NCI-H460 (cell line): ENCODE measurements around the gene MGRN1. TPM values are rescaled to one million over a fixed set of nuclear protein-coding genes. Genes with fewer than 3 reads are reported as not detected.

Experiments used
- DNase-seq: peaks from one replicate; pipeline ENCODE4 v3.0.0-alpha.2; 2016; ENCODE audit warnings: low read depth; ENCODE audit errors: extremely low read depth
- total RNA-seq: library from RNA; depleted of rRNA; stranded (reverse); fragments of >200 nt; shearing (Covaris generic); gene quantifications from 2 replicates; pipeline ENCODE4 v1.2.3, GENCODE V29; 2014

The MGRN1 gene
- total RNA-seq, 1 experiment from 2014 or later, result 13.6 TPM

DNA sequence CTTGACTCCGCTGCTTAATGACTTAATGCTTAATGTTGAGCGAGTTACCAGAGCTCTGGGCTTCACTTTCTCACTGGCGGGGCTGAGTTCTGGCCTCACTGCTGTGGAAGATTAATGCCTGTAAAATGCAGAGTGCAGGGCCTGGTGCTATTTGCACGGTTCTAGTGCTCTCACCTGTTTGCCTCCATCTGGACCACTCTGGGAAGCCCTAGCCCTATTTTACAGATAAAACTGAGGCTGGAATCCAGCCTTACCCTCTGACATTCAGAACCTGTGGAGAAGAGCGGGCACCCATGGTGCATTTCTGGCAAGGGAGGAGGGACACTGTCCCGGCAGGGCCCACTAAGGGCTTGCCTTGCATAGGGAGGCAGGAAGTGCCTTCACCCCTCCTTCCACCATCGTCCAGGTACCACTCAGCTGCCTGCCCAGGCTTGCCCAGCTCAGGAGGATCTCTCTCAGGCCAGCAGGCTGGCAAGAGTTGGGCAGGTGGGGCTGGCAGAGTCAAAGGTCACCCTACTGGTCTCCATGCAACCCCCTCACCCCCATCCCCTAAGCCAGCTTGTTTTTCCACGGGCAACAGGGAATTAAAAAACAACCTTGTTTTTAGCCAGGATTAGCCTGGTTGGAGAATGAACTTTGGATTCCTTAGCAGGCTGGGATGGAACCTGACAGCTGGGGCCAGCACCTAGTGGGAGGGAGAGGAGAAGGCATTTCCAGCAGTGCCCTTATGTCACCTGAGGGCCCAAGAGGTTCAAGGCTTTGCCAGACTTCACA, 5.8 kb upstream of the MGRN1 start:
- no peak for DNase-seq

DNA sequence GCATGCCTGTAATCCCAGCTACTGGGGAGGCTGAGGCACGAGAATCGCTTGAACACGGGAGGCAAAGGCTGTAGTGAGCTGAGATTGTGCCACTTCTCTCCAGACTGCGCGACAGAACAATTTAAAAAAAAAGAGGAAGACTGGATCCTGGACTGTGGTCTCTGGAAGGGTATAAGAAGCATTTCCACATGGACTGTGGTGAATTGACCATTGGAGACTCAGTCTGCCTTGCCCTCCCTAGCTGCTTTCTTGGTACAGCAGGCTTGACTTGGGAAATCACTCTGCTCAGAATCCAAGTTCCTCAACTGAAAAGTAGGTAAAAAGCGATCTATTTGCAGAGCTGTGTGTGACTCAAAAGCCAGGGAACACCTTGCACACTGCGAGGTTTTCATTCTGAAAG, 1.0 kb upstream of the MGRN1 start:
- no peak for DNase-seq

DNA sequence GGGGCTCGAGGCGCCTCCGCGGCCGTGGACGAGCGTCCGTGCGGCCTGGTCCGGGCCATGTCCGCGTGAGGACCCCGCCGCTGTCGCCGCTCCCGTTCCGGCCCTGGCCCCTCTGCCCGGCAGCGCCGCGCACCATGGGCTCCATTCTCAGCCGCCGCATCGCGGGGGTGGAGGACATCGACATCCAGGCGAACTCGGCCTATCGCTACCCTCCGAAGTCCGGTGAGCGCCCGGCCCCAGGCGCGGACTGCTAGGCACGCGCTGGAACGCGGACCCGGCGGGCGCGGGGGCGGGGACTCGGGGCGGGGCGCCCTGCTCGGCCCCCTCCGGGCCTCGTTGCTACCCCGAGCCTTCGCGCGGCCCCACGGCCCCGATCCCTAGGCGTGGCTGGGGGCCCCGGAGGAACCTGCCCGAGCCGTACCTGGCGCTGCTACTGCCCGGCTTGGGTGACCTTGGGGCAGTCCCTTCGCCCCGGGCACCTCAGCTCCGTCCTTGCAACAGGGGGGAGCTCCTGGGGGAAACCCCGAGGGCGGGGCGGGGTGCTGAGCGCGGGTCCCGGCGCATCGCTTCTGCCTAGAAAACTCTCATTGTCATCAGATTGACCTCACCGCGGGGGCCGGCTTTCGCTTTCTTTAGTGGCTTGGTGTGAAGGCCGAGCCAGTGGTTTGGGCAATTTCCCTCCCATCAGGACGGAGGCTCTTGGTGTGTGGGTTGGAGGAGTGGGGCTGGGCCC, 367 bp downstream of the MGRN1 start:
- no peak for DNase-seq

DNA sequence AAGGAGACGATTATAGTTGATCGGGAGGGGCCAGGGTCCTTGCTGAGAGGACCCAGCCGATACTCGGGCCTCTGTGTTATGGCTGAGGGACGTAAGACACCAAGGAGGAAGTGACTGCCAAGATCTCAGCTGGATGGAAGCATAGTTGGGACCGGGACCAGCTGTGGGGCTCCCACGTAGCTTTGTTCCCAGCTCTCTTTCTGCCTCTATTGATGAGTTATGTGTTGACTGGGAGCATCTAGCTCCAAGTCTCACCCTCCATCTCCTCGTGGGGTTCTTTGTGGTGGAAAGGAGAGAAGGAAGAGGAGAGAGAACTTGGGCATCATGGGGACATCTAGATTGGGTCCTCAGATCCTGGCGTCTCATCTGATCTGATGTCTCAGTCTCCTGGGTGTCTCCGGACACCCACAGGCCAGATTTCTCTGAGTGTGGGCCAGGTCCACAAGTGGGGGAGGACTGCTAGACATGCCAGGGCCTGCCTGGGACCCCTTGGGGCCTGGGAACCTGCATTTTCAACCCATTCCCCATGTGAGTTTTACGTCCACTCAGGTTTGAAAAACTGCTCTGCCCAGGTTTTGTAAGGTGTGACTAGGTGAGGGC, 1.0 kb downstream of the MGRN1 start:
- DNase-seq, result no peak

DNA sequence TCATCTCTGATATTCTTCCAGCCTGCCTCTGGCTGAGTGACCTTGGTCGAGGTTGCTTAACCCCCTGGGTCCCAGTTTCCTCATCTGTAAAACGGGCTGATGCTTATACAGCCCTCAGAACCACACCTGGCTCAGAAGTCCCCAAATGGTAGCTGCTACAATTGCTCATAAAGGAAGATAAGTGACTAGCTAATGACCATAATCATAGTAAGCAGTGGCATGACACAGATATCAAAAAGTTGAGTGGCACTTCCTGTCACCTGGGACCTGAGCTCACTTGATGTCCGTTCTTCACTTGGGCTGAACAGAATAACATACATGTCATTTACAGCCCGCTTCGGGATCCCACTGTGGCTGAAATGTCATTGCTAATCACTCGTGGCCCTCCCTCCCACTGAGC, 1.8 kb downstream of the MGRN1 start:
- DNase-seq, result no peak

DNA sequence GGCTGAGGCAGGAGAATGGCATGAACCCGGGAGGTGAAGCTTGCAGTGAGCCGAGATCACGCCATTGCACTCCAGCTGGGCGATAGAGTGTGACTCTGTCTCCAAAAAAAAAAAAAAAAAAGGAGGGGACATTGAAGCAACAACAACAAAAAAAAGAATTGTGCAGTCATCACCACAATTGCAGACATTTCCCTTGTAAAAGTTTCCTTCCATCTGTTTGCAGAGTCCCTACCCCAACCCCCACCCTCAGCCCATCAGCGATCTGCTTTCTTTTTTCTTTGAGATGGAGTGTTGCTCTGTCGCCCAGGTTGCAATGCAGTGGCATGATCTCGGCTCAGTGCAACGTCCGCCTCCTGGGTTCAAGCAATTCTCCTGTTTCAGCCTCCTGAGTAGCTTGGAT, 3.7 kb downstream of the MGRN1 start:
- DNase-seq, result no peak

DNA sequence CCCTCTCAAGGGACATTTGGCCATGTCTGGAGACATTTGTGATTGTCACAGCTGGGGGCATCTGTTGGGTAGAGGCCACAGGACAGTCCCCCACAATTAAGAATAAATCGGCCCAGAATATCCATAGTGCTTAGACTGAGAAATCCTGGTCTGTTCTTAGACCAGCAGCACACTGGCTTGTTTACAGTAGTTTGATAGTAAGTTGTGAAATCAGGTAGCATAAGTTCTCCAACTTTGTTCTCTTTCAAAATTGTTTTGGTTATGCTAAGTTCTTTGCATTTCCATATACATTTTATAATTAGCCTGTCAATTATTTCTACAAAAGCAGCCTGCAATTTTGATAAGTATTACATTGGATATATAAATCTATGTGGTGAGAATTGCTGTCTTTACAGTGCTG, 6.8 kb downstream of the MGRN1 start:
- no peak for DNase-seq

DNA sequence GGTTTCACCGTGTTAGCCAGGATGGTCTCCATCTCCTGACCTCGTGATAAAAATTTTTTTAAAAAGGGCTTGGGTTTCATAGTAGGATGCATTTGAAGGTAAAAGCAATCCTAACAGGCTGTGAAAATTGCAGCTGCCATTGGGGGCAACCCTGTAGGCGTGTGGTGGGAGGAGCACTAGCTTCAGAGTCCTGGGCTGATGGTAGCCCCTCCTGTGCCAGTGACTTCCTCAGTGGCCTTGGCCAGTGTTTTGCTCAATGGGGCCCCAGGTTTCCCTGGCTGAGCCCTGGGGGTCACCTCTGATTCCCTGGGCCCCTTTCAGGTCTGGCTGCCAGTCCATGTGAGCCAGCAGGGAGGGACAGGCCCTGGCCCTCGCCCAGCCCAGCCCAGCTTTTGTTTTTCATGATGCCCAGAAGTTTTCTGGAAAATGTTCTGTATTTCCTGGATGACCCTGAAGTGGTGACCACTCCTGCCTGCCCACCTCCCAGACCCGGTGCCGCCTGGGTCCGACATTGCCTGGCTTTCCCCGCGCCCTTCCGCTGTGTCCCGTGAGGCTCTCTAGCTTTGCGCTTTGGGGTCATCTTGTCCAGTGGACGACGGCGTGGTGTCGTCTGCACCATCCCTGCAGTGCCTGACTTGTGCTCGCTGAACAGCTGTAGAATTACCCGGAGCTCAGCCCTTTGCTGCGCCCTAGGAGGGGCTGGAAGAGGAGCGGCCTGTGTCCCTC, 9.4 kb downstream of the MGRN1 start:
- DNase-seq, result no peak

DNA sequence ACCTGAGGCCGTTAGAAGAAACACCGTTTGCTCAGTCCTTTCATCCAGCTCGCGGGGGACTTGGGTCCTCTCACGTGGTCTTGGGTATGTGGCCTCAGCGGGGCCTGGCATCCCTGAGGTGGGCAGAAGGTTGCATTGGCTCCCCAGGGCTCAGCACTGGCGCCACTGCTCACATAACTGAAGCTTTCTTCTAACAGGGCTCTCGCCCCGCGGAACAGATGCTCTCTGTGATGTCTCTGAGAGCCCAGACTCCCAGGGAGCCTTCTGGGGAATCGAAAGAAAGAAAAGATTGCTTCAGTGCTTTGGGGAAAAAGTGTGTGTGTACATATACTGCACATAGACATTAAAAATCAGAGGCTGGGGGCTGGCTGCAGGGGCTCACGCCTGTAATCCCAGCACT, 10.1 kb downstream of the MGRN1 start:
- DNase-seq, result no peak

DNA sequence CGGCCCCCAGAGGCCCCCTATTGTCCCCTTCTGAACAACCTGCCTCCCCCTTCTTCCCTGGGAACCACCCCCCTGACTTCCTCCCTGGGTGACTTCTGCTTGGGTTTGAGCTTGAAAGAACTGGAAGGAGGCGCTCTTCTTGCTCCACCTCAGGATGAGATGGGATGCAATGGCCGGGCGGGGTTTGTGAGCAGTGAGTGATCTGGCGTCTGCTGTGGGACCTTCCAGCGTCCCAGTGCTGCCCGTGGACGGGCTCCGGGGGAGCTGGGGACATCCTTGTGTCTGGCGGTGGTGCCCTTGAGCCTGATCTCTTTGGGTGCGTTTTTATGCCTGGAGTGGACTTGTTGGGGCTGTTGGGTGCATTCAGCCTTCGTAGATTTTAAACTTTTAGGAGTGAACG, 11.6 kb downstream of the MGRN1 start:
- no peak for DNase-seq

DNA sequence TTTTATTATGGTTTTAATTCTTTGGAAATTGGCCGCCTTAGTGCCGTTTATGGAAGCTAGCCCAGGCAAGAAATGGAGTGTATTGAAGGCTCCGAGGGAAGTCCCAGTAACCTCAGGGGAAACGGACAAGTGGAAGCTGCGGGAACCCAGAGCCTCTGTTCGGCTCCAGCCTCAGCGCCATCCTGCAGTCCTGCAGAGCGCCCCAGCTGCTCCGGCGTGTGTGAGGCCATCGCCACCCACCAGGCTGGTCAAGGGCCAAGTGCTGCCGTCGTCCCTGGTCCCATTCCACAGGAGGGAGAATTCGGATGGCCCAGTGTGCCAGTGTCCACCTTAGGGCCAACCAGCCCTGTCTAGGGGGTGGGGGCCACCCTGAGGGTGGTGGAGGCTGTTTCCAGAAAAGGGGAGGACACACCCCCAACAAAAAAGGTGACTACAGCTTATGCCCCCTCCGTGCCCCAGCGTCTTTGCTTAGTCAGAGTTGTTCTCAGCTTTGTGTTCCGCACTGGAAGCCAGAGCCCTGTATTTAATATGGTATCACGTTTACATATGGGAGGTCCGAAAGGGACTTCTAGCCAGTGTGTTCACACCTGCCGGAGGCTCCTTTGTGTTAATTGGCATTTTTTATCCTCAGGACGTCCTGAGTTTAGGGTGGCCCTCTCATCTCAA, 13.0 kb downstream of the MGRN1 start:
- no peak for DNase-seq

DNA sequence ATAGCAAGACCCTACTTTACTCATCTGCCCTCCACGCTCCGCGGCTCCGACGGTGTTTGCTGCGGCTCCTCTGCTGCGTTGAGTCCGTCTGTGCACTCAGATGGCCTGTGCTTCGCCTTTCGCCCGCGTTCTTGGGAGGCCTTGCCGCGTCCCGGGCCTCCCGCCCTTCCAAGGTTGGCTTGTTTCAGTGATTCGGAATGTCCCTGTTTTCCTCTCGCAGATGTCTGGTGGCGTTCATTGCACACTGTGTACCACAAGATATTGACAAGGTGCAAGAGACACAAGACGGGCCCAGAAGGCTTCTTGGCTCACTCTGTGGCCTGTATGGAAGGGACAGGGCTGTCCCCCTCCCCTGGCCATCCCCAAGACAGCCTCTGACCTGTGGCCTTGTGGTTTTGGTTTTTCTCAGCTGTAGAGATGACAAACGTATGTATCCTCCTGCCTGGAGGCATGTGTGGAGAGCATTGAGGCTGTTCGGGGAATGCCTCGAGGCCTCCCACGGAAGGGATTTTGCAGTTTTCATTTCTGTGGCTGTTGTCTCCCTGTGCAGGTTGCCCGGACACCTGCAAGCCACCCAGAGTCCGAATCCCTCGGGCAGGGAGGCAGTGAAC, 15.4 kb downstream of the MGRN1 start:
- no peak for DNase-seq

DNA sequence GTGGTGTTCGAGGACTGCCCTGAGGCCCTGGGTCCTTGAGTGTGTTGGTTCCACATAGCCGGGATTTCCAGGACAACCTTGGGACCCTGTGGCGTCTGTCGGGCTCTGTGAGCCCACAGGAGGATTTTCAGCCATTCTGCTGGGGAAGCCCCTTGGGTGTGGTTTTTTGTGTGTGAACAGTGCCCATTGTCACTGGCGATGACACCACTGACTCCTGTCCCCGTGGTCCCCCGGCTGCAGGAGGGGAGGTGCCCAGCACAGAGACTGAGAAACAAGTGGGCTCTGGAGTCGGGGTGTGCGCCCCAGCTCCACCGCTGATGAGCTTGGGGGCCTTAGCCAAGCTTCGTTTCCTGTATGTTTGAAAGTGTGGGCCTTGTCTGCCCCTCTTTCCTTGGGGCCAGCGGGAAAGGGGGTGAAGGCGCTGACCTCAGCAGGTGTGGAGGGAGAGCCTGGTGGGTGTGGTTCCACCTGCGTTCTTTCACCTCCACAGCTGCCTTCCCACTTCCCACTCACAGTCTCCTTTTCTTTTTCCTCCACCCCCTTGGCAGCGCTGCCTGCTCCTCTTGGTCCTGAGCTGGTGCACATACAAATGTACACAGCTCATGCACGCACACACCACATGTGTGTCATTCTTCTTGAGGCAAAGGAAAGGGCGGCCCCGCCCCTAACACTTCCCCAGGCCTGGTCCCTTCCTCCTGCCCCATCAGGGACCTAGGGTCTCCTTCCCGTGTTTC, 16.1 kb downstream of the MGRN1 start:
- DNase-seq, result no peak

DNA sequence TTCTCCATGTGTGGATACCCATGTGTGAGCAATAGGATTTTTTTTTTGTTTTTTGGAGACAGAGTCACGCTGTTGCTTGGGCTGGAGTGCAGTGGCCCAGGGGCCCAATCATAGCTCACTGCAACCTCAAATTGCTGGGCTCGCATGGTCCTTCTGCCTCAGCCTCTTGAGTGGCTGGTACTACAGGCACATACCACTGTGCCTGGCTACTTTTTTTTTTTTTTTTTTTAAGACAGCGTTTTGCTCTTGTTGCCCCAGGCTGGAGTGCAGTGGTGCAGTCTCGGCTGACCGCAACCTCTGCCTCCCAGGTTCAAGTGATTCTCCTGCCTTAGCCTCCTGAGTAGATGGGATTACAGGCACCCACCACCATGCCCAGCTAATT, 16.7 kb downstream of the MGRN1 start:
- DNase-seq, result no peak

DNA sequence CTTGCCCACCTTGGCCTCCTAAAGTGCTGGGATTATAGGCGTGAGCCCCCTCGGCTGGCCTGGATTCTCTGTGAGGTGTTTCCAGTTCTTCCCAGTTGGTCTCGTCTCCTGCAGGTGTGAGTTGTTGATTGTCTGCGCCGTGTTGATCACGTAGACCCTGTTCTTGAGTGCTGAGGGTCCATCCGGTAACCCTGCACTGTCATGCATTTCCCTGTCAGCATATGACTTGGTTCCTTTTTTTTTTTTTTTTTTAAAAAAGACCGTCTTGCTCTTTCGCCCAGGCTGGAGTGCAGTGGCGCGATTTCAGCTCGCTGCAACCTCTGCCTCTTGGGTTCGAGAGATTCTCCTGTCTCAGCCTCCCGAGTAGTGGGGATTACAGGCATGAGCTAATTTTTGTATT, 17.3 kb downstream of the MGRN1 start:
- DNase-seq, result no peak

DNA sequence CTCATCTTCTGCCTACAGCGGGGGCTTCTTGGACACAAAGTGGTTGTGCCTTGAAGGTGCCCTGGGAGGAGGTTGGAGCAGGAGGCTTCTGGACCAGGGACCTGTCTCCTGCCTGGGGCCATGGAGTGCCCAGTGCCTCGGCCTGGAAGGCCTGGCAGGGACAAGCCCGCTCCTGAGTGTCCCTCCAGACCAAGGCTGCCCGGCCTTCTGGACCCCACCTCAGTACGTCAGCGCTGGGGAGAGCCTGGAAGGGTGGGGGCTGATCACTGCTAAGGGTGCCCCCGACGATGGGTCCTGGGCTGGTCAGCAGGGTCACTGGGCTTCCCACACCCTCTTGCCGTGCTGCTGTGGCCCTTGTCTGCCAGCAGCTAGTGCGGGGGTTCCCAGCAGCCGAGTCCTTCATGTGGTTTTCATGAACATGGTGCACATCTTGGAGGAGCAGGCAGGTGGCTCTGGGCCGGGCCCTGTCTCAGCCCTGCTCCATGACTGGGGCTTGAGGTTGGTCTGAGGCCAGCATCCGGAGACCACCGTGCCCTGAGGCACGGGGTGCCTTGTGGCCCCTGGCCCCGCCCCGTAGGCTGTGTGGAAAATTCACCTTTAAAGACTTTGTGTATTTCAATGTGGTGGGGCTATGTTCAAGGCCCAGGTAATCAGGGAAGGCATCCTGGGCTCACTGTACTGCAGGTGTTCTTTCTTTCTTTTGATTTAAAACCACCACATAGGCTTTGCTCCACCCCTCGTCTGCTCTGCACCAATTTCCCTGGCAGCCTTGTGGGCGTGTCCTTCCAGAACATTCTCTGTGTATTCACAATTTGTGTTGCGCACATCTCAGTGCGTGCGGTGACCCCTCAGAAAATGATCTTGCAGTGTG, 22.4 kb downstream of the MGRN1 start:
- no peak for DNase-seq

DNA sequence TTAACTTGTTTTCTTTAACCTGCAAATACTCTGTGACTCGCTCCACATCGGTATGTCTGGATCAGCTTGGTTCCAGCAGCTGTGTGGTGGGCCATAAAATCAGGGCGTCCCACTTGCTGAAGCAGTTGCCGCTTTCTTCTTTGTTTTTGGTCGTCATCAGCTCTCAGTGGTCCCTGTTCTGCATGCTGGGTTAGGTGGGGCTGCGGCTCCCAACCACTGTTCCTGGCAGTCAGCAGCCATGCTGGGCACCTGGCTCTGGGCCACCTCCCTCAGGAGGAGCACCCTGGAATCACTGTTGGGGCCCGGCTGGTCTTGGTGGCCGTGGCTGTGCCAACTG, 23.0 kb downstream of the MGRN1 start:
- no peak for DNase-seq

DNA sequence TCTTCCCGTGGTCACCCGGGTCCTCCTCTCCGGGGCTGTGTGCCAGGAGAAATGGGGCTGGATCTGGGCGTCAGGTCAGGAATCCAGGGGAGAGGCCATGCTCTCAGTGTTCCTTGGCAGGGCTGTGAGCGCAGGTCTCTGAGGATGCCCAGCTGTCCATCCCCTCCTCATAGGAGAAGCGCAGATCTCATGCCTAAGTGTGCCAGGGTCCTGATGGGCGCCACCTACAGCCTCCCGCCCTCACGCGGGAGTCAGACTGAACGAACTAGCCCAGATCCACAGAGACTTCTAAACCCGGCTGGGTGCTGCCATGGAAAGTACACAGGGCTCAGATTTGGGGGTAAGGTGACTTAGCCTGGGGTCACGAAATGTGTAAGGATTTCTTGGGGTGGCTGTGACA, 24.3 kb downstream of the MGRN1 start:
- no peak for DNase-seq
